Measurements from ENCODE around the gene TMEM91.
"Not testable (repeated sequence)": the region's sequence is repeated elsewhere in the genome, so short reads cannot be mapped to it uniquely, and the experiment has no call there.

The TMEM91 gene

DNA sequence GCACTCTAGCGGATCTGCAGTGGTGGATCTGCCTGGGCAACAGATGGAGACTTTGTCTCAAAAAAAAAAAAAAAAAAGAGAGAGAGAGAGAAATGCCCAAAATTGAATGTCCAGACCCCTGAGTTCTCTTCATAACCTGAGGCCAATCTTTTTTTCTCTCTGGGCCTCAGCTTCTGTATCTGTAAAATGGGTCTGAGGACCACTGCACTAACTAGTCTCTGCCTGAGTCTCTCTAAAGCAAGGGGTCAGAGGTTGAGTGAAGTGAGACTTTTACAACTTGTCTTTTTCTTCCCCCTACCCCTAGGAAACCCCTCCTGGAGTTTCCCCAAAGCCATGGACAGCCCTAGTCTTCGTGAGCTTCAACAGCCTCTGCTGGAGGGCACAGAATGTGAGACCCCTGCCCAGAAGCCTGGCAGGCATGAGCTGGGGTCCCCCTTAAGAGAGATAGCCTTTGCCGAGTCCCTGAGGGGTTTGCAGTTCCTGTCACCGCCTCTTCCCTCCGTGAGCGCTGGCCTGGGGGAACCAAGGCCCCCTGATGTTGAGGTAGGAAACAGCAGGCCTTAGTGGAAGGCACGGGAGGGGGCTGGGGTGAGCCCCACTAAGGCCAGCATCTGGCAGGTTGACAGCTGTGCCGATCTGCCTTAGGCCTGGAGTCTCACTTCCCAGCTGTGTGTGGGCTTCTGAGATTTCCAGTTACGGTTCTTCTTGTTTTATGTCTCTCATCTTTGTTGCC is 1.8 kb downstream of the TMEM91 start:
- no peak for DNase-seq (ENCODE audit: low read depth in 2 of 2)

DNA sequence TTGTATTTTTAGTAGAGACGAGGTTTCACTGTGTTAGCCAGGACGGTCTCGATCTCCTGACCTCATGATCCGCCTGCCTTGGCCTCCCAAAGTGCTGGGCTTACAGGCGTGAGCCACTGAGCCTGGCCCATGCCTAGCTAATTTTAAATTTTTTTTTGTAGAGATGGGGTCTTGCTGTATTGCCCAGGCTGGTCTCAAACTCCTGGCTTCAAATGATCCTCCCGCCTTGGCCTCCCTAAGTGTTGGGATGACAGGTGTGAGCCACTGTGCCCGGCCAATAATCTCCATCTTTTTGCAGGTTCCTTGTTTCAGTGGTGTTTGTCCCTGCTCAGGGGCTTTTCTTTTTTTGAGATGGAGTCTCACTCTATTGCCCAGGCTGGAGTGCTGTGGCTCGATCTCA is 5.2 kb downstream of the TMEM91 start:
- DNase-seq (ENCODE audit: low read depth in 2 of 2), result not testable (repeated sequence)

DNA sequence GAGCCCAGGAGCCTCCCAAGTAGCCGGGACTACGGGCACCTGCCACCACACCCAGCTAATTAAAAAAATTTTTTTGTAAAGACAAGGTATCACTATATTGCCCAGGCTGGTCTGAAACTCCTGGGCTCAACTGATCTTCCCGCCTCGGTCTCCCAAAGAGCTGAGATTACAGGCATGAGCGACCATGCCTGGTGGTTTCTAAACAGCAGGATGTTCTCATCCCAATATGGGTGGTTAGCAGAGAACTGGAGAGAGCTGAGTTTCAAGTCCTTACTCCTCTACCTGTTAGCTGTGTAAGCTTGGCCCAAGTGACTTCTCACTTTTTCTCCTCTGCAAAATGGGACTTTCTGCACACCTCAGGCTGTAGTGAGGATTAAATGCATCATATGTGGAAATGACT is 8.0 kb downstream of the TMEM91 start:
- no peak for DNase-seq (ENCODE audit: low read depth in 2 of 2)

DNA sequence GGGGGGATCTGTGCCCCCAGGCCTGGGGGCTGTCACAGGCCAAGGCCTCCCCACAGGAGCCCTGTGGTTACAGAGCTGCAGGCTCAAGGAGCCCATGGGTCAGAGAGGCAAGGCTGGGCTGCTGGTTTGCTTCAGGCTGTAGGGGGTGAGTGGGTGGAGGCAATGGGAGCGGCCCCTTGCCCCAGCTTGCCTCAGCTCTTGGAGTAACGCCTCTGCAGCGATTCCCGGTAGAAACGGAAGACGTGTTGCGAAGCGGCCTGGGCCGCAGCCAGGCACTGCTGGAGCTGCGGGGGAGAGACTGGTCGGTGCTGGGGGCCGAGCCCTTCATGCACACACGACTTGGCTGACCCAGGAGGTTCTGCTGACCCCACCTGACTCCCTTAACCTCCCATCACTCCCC is 10.1 kb downstream of the TMEM91 start:
- no peak for DNase-seq (ENCODE audit: low read depth in 2 of 2)

DNA sequence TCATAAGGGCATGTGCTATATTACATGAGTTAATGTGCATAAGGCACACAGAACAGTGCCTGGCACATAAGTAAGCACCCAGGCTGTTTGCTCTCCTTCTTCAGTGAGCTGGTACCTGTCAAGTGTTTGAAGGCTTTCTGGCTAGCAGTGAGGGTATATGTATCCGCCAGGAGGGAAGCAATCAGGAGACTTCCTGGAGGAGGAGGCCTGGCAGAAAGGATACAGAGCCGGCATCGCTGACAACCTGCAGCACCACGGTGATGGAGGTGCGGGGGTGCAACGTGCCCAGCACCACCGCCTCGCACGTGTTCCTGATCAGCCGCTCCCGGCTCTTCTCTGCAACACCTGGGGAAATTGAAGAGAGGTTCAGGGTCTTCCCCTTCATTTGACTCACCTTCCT is 15.3 kb downstream of the TMEM91 start:
- no peak for DNase-seq (ENCODE audit: low read depth in 2 of 2)

DNA sequence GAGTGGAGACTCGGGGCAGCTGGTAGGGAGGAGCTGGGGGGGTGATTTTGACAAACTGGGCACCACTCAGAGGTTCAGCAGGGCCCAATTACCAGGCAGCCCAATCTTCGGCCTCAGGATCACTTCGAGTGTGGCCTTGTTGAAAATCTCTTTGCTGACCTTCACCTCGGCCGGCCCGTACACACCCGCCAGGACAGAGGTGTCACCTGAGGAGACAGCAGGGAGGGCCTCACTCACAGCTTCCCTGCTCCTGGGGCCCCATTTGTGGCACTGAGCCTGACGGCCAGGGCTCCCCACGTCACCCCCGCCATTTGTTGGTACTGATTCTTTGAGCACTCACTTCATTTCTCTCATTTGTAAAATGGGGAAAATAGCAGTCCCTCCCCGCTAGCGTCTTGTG is 16.4 kb downstream of the TMEM91 start:
- DNase-seq (ENCODE audit: low read depth in 2 of 2), result no peak

DNA sequence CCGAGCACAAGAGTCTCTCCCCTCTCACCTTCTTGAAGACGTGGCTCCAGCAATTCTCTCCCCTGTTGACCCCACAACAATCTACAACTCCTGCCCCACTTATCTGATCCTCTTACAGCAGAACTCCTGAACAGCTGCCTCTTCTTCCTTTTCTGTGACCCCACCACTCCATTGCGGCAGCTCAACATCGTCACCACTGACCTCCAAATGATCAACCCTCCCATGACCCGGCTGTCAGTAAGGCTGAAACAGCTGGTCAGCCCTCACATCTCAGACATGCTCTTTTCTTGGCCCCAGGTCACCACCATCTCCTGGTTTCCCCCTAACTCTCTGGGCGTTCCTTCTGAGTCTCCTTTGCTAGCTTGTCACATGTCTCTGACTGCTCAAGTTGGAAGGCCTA is 19.0 kb downstream of the TMEM91 start:
- no peak for DNase-seq (ENCODE audit: low read depth in 2 of 2)

DNA sequence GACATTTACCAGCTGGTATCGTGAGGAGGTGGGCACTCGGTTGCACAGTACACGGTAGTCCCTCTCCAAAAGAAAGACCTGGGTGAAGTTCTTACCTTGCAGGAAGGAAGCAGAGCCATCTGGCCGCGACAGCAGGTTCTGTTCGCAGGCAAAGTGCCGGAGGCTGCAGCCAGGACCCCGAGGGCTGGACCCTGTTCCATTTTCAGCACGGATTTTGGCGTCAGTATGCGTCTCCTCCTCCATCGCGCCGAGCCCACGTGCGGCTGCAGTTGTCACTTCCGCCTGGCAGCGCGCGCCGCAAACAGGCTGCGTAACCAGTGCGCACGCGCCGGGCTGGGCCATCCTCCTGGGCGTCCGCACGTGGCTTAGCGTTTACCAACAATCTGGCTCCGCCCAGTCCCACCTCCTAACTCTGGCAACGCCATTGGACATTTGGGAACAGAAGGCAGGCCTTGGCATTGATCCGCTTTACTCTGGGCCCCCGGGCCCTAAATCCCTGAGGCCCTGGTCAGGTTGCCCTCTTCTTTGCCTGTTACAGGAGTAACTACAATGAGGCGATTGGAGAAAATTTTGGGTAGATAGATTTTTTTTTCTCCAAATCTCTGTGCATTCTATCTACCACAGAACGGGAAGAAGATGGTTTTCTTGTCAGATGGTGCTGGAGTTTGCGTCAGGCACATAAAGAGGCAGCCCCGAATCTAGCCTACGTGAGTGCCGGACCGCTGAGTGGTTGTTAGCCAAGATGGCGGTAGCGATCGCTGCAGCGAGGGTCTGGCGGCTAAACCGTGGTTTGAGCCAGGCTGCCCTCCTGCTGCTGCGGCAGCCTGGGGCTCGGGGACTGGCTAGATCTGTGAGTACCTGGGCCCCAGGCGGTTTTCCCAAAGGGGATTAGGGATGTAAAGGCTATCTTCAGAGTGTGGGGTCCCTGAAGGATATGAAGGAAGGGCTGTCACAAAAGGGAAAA is 21.0 kb downstream of the TMEM91 start, which contains the start of the genes BCKDHA and EXOSC5:
TSS of gene BCKDHA (plus strand) at position 733 of the 964 bp plus-strand sequence. CDS start at position 743, 10 bp downstream.
TSS of gene EXOSC5 (minus strand) at position 274 of the 964 bp plus-strand sequence. CDS start at position 243, 31 bp downstream.
- DNase-seq (ENCODE audit: low read depth in 2 of 2), result peak; percentile 100

DNA sequence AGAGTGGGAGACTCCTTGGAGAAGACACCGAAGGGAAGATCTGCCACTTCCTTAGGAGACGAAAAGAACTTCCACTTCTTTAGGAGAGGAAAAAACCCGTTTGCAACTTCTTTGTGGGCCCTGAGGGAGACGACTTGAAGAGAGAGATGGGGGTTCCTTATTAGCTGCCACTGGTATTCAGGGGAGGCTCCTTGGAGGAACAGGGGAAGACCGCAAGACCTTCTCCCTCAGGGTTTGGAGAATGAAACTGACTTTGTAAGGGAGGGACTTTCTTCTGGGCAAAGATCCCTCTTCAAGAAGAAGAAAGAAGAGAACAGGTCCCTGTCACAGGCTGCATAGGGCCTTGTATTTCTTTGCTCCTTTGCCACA is 21.7 kb downstream of the TMEM91 start:
- DNase-seq (ENCODE audit: low read depth in 2 of 2), result no peak

DNA sequence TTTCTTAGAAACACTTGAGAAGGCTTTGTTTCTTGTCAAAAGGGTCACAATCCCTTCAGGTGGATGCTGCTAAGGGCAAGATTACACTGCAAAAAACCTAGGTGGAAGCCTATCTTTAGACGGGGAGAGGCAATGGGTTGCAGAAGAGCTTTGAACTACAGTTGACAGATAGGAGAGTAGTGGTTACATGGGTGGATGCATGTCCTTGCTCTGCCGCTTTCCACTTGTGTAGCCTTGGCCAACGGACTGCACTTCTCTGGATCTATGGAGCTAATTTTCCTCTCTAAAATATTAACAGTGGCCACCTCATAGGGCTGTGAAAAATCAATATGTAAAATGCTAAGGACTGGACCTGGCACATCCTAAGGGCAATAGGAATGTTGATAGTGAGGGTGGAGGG is 22.3 kb downstream of the TMEM91 start:
- DNase-seq (ENCODE audit: low read depth in 2 of 2), result no peak

DNA sequence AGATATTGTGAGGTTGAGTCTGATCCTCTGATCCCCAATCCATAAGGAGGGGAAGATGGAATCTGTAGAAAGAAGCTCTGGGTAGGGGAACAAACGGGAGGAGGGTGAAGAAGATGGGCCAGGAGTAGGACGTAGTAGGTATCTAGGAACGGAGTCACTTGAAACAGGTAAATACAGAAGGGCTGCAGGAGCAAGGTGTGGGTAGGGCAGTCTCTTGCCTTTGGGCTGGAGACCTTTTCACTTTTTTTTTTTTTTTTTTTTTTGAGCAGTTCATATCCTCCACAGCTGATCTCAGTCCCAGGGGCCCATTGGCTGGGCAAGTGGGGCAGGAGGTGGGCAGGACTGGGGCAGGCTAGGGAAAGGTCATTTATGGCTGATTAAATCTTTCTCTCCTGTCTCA is 22.8 kb downstream of the TMEM91 start:
- no peak for DNase-seq (ENCODE audit: low read depth in 2 of 2)

DNA sequence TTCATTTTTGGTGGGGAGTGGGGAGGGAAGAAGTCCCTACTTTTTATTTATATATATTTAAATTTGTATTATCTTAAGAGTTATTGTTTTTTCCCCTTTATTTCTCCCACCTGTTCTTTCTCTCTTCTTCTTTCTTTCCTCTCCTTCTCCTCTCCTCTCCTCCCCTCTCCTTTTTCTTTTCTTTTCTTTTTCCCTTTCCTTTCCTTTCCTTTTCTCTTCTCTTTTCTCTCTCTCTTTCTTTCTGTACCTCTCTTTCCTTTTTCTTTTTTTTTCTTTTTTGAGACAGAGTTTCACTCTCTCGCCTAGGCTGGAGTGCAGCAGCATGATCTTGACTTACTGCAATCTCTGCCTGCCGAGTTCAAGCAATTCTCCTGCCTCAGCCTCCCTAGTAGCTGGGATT is 23.2 kb downstream of the TMEM91 start:
- DNase-seq (ENCODE audit: low read depth in 2 of 2), result no peak

DNA sequence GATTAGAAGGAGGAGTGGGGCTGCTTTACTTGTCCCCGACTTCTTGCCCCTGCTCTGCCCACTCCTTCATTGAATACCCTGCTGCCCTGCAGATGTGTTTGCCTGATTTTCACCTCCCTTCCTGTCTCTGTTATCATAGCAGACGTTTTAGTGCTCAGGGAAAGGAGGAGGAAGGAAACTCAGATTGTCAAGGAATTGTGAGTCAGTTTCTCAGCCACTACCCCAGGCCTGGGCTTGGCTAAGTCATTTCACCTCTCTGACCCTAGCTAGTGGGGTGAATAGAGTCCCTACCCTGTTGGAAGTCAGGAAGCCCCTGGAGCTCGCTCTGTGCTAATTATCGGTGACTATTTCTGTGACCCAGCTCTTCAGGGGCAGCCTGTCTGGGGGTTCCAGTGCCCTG is 25.1 kb downstream of the TMEM91 start:
- DNase-seq (ENCODE audit: low read depth in 2 of 2), result no peak

DNA sequence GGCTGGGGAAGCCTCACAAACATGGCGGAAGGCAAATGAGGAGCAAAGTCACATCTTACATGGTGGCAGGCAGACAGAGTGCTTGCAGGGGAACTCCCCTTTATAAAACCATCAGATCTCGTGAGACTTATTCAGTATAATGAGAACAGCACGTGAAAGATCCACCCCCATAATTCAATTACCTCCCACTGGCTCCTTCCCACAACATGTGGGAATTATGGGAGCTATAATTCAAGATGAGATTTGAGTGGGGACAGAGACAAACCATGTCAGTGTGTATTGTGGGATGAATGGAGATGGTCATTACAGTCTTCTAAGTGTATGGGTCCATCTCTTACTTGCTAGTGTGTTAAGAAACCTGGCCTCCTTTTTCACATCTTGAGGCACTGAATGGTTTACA is 25.7 kb downstream of the TMEM91 start:
- DNase-seq (ENCODE audit: low read depth in 2 of 2), result no peak

DNA sequence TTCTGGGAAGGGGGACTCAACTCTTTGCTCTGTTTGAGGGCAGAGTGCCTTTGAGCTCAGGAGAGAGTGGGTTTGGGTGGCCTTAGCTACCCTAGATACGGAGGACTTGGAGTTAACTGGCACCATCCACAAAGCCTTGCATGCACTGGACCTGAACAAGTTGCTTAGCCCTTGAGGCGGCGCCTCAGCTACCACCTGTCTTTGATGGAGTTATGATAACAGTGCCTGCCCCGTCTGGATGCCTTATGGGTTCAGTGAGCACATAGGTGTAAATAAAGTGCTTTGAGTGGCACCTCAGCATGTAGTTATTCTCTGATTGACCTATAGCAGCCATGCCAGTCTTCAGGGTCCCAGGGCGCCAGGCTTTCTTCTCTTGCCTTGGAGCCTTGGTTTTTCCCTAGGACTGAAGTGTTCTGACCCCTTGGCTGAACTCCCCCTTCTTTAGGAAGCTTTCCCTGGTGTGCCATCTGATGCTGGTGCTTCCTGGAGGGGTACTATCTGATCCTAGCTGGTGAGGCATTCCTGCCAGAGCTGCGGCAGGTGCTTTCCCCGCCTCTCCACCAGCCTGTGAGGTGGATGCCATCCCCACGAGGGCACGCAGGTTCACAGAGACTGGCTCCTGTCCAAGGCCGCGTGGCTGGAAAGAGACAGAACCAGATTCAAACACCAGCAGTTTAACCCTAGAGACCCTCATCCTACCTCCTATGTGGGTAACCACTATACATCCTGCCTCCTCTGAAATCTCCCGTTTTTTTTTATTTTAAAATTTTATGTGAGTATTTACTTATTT is 27.0 kb downstream of the TMEM91 start:
- no peak for DNase-seq (ENCODE audit: low read depth in 2 of 2)

DNA sequence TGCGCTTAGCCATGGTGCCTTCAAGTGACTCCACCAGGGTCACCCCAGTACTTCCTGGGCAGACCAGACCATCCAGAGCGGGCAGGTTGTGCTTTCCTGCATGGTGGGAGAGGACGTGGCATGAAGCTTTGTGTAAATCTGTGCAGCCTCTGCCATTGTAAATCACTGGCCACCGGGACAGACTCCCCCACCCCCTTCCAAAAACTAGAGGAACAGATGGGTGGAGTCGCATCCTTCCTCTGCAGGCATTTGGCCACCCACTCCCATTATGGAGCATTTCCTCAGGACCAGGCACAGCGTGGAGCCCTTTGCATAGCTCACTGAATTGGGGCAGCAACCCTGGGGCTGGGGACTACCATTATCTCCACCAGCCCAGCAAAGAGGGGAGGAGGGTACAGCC is 29.4 kb downstream of the TMEM91 start:
- no peak for DNase-seq (ENCODE audit: low read depth in 2 of 2)

DNA sequence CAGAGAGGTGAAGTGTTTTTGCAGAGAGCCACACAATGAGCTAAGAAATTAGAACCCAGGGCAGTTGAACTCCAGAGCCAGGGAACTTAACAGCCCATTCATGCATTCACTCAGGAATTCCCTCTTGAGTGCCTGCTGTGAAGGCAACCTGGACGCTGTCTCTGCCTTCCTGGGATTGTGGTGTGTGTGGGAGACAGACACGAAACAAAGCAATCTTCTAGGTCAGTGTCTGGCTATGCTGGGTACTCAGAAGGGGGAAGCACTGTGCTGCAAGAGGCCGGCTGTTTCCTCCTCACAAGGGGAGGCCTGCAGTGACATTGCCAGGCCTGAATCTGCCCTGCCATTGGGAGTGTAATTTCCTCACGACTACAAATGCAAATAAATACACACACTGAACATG is 30.9 kb downstream of the TMEM91 start:
- no peak for DNase-seq (ENCODE audit: low read depth in 2 of 2)

DNA sequence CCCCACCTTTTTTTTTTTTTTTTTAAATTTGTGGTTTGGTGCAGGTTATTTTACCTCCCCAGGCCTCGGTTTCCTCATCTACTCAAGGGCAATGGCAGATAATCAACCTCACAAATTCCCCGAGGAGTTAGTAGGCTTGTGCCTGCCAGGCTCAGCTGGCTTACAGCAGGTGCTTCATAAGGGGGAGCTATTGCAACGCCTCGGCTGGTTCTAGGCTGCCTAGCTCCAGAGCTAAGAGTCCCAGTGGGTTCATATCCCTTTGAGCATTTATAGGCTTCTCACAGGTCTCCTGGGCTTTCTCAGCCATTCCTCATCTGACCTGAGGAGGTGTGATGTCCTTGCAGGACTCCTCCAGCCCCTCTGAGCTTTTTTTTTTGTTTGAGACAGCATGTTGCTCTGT is 31.9 kb downstream of the TMEM91 start:
- no peak for DNase-seq (ENCODE audit: low read depth in 2 of 2)

DNA sequence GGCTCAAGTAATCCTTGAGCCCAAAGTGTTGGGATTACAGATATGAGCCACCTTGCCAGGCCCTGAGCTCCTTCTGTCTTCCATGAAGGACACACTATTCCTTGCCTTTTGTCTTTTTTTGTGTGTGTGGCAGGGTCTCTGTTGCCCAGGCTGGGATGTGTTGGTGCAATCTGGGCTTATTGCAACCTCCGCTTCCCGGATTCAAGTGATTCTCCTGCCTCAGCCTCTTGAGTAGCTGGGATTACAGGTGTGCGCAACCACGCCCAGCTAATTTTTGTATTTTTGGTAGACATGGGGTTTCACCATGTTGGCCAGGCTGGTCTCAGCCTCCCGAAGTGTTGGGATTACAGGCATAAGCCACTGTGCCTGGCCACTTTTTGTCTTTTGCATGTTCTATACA is 32.5 kb downstream of the TMEM91 start:
- not testable (repeated sequence) for DNase-seq (ENCODE audit: low read depth in 2 of 2)

DNA sequence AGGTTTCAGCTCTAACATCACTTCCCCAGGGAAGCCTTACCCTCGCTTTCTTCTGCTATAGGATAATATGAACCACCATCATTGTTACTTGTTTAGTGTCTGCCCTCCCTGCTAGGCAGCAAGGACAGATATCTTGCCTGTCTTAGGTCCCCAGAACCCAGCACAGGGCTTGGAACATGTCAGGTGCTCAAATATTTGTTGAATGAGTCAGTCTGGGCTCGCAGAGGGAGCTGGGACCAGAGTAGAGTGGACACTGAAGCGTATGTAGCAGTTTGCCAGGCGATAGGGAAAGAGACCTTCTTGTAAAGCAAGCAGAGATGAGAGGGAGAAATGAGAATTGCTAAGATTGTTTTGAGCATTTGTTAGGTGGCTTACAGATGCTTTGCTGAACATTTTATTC is 33.0 kb downstream of the TMEM91 start:
- no peak for DNase-seq (ENCODE audit: low read depth in 2 of 2)

DNA sequence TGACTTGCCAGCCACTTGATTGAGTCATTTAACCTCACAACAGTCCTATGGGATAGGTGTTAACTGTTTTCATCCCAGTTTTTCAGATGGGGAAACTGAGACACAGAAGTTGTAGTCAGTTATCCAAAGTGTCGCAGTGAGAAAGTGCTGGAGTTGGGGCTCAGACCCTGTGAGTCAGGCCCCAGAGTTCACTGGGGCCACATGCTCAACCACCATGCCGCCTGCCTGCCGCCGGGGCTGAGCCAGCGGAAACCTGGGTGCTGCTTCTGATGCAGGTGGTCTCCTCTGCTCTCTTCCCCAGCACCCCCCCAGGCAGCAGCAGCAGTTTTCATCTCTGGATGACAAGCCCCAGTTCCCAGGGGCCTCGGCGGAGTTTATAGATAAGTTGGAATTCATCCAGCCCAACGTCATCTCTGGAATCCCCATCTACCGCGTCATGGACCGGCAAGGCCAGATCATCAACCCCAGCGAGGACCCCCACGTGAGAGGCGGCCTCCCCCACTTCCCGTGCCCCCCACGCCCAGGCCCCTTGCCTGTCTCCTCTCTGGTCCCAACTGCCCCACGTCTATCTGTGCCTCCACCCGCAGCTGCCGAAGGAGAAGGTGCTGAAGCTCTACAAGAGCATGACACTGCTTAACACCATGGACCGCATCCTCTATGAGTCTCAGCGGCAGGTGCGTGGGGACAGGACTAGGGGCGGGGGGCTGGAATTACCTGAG is 34.2 kb downstream of the TMEM91 start:
- no peak for DNase-seq (ENCODE audit: low read depth in 2 of 2)
